ENCODE results near the gene KCTD10.

DNA sequence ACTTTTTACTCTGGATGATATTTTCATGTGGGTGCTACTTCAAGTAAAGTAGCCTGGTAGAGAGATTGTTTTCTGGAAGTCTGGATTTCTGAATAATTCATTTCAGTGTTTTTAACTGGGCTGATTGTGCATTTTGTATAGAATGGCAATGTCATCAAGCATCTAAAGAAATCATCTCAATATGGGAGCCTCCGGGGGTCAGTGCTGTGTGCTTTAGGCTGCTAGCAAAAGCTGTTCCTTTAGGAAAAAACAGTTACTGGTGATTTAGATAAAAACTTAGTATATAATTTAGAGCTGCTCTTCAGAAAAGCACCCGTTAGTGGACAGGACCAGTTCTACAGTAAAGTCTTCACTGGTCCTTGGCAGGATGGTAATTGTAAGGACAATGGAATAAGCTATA is 5.4 kb upstream of the KCTD10 start:
- TF ChIP-seq, protein P1, sequence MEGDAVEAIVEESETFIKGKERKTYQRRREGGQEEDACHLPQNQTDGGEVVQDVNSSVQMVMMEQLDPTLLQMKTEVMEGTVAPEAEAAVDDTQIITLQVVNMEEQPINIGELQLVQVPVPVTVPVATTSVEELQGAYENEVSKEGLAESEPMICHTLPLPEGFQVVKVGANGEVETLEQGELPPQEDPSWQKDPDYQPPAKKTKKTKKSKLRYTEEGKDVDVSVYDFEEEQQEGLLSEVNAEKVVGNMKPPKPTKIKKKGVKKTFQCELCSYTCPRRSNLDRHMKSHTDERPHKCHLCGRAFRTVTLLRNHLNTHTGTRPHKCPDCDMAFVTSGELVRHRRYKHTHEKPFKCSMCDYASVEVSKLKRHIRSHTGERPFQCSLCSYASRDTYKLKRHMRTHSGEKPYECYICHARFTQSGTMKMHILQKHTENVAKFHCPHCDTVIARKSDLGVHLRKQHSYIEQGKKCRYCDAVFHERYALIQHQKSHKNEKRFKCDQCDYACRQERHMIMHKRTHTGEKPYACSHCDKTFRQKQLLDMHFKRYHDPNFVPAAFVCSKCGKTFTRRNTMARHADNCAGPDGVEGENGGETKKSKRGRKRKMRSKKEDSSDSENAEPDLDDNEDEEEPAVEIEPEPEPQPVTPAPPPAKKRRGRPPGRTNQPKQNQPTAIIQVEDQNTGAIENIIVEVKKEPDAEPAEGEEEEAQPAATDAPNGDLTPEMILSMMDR (IDR thresholded peaks at IDR 0.05) = no peak
- TF ChIP-seq REST (IDR thresholded peaks at IDR 0.05; ENCODE audit: insufficient read depth in 1 of 2, low read depth in 2 of 2, low read length in 1 of 2) (no peak), POLR2AphosphoS5 (IDR thresholded peaks at IDR 0.05; ENCODE audit: low read depth, low read length) (no peak), SIN3A (IDR thresholded peaks at IDR 0.05; ENCODE audit: borderline replicate concordance, insufficient read depth, low read depth, low read length) (no peak)

Data from Panc1 (cell line).